ENCODE results near the gene AHCYL2. TPM values are rescaled to one million over a fixed set of nuclear protein-coding genes. Genes with fewer than 3 reads are reported as not detected.

Gene AHCYL2
- 9.2 TPM for total RNA-seq

- DNase-seq (ENCODE audit: low read depth in 2 of 3, low spot score in 2 of 3), result peak; percentile 96 to 98 (median 97)
Measured at GRCh38 chr7:129224251-129225205, at the start of gene AHCYL2. AHCYL2 (plus strand) TSS chr7:129225030.

- DNase-seq (ENCODE audit: low read depth in 2 of 3, low spot score in 2 of 3), result no peak
Measured at GRCh38 chr7:129176916-129177710, 47.7 kb upstream of the AHCYL2 start.

- DNase-seq (ENCODE audit: low read depth in 2 of 3, low spot score in 2 of 3), result no peak
Measured at GRCh38 chr7:129184981-129185670, 39.7 kb upstream of the AHCYL2 start.

- no peak for DNase-seq (ENCODE audit: low read depth in 2 of 3, low spot score in 2 of 3)
Measured at GRCh38 chr7:129186749-129187260, 38.0 kb upstream of the AHCYL2 start.

- DNase-seq (ENCODE audit: low read depth in 2 of 3, low spot score in 2 of 3), result peak in 1 of 3 donors; percentile 10
Measured at GRCh38 chr7:129187681-129188371, 37.0 kb upstream of the AHCYL2 start.

GRCh38 chr7:129188372-129188891 lies 36.4 kb upstream of the AHCYL2 start, which contains the start of gene SMO:
SMO (plus strand) TSS chr7:129188633; CDS start chr7:129189152, 519 bp downstream.
- DNase-seq (ENCODE audit: low read depth in 2 of 3, low spot score in 2 of 3), result peak in 2 of 3 donors; percentile 50 to 60

- no peak for DNase-seq (ENCODE audit: low read depth in 2 of 3, low spot score in 2 of 3)
Measured at GRCh38 chr7:129188892-129189660, 35.8 kb upstream of the AHCYL2 start.

GRCh38 chr7:129189661-129190310 lies 35.0 kb upstream of the AHCYL2 start:
- no peak for DNase-seq (ENCODE audit: low read depth in 2 of 3, low spot score in 2 of 3)

- no peak for DNase-seq (ENCODE audit: low read depth in 2 of 3, low spot score in 2 of 3)
Measured at GRCh38 chr7:129191272-129191671, 33.6 kb upstream of the AHCYL2 start.

GRCh38 chr7:129193892-129194291 lies 30.9 kb upstream of the AHCYL2 start:
- no peak for DNase-seq (ENCODE audit: low read depth in 2 of 3, low spot score in 2 of 3)

- no peak for DNase-seq (ENCODE audit: low read depth in 2 of 3, low spot score in 2 of 3)
Measured at GRCh38 chr7:129197771-129198170, 27.1 kb upstream of the AHCYL2 start.

GRCh38 chr7:129199406-129199805 lies 25.4 kb upstream of the AHCYL2 start:
- DNase-seq (ENCODE audit: low read depth in 2 of 3, low spot score in 2 of 3), result no peak

GRCh38 chr7:129202058-129202777 lies 22.6 kb upstream of the AHCYL2 start:
- DNase-seq (ENCODE audit: low read depth in 2 of 3, low spot score in 2 of 3), result no peak

GRCh38 chr7:129203050-129203741 lies 21.6 kb upstream of the AHCYL2 start:
- no peak for DNase-seq (ENCODE audit: low read depth in 2 of 3, low spot score in 2 of 3)

- no peak for DNase-seq (ENCODE audit: low read depth in 2 of 3, low spot score in 2 of 3)
Measured at GRCh38 chr7:129205126-129205818, 19.6 kb upstream of the AHCYL2 start.

GRCh38 chr7:129205987-129206785 lies 18.6 kb upstream of the AHCYL2 start:
- no peak for DNase-seq (ENCODE audit: low read depth in 2 of 3, low spot score in 2 of 3)

Data from hematopoietic multipotent progenitor cell (in vitro differentiated cells).